ENCODE results near the gene CCKAR.

The CCKAR gene

GRCh38 chr4:26459756-26460530 lies 30.3 kb downstream of the CCKAR start:
- no peak for DNase-seq (ENCODE audit: low read depth in 3 of 3)

- no peak for DNase-seq (ENCODE audit: low read depth in 3 of 3)
Observed at GRCh38 chr4:26459054-26459755, 31.1 kb downstream of the CCKAR start.

GRCh38 chr4:26458157-26458561 lies 32.1 kb downstream of the CCKAR start:
- no peak for DNase-seq (ENCODE audit: low read depth in 3 of 3)

DNA sequence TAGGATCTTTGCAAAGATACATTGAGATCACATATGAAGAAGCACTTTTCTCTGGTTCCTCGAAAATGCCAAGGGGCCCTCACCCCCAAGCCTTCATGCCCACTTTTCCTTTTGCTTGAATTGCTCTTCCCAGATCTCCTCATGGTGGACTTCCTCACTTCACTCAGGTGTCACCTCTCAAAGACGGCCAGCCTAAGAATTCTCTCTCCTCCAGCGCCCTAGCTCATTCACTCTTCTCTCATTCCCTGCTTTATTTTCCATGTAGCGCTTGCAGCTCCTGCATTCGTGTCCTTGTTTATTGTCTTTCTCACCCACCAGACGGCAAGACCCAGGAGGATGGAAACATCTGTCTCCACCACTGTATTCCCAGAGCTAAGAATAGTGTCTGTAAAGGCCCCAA lies 32.9 kb downstream of the CCKAR start:
- DNase-seq (ENCODE audit: low read depth in 3 of 3) = no peak

DNA sequence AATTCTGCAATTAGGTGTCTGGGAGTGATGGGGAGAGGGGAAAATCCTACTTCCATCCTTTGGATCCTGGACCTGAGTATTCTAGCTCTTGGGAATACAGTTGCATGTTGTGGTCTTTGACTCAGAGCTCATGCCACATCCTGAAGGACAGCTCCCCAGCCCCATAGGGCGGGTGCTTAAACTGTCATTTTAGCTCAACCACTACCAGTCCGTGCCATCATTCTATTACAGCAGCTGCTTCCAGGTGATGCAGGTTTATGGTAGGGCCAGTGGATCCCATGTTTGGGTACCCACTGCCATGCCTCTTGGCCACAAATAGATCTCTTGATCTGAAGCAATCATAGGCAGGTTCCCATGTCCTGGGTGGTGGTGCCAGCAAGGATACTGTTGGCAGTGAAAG lies 34.7 kb downstream of the CCKAR start:
- DNase-seq (ENCODE audit: low read depth in 3 of 3) = no peak

DNA sequence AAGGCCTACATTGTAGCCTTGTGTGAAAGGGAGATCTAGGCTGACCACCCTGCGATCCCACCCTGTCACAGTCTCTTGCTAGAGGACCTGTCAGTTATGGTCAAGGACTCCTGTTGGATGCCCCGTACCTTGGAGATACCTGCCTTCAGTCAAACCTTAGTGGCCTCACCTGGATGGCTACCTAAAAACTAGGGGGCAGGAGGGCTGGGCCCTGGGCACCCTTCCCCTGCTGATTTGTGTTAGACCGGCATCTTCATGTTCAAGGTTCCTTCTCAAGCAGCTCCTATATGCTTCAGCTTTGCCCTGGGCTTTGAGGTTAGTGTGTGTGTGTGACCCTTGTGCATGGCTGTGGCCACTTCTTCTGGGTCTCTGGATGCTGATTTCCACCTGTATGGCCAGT lies 35.3 kb downstream of the CCKAR start:
- no peak for DNase-seq (ENCODE audit: low read depth in 3 of 3)

- no peak for DNase-seq (ENCODE audit: low read depth in 3 of 3)
Observed at GRCh38 chr4:26452565-26453531, 37.4 kb downstream of the CCKAR start.

DNA sequence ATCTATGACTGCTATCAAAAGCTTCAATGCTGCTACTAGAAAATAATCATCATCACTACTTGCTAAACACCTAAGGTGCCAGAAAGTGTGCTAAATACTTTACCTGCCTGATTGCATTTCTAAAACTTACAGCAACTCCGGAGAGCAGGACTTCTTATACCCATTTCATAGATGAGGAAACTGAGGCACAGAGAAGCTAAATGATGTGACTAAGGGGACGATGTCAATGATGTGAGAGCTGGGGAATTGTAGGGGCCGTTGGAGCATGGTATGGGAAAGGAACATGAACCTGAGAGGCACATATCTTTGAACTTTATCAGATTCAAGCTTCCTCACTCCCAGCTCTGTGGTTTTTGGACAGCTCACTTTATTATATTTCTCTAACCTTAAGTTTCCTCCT lies 38.7 kb downstream of the CCKAR start:
- no peak for DNase-seq (ENCODE audit: low read depth in 3 of 3)

GRCh38 chr4:26450418-26450817 lies 39.9 kb downstream of the CCKAR start:
- DNase-seq (ENCODE audit: low read depth in 3 of 3) = no peak

DNA sequence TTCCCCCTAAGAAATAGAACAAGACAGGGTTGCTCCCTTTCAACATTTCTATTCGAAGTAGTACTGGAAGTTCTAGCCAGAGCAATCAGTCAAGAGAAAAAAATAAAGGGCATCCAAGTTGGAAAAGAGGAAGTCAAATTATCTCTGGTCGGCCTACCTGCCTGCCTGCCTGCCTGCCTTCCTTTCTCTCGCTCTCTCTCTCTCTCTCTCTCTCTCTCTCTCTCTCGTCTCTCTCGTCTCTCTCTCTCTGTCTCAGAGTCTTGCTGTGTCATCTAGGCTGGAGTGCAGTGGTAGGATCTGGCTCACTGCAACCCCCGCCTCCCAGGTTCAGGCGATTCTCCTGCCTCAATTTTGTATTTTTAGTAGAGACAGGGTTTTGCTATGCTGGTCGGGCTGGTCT lies 42.9 kb downstream of the CCKAR start:
- DNase-seq (ENCODE audit: low read depth in 3 of 3) = no peak

DNA sequence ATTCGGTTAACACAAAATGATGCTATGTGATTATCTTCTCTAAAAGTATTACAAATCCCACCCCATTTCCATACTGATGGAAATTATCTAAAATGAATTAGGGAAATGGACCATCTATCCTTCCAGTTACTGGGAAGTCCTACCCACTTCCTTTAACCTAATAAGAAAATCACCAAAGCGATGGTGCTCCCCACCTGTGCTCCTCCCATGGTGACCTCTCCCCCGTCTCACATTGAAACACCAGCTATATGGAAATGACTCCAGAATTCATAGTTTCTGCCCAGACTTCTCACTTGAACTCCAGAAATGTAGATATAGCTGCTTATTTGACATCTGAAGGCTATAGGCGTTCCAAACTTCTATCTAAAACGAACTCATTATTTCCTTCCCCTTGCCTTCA lies 48.5 kb downstream of the CCKAR start:
- DNase-seq (ENCODE audit: low read depth in 3 of 3) = no peak

DNA sequence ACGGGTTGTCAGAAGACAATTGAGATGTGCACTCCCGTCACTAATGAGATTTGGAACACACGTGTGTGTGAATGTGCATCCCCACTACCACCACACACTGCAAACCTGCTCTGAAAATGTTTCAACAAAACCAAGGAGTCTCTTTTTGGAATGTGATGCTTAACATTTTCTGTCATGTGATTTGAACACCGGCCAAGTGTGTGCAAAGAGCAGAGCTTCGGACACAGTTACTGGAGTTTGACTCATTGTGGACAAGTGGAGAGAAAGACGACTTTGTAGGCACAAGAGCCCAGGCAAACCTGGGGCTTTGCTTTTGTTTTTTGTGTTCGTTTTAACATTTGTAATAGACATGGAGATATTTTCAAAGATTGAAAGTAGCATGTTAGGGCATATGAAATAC lies 49.2 kb downstream of the CCKAR start:
- DNase-seq (ENCODE audit: low read depth in 3 of 3) = no peak

DNA sequence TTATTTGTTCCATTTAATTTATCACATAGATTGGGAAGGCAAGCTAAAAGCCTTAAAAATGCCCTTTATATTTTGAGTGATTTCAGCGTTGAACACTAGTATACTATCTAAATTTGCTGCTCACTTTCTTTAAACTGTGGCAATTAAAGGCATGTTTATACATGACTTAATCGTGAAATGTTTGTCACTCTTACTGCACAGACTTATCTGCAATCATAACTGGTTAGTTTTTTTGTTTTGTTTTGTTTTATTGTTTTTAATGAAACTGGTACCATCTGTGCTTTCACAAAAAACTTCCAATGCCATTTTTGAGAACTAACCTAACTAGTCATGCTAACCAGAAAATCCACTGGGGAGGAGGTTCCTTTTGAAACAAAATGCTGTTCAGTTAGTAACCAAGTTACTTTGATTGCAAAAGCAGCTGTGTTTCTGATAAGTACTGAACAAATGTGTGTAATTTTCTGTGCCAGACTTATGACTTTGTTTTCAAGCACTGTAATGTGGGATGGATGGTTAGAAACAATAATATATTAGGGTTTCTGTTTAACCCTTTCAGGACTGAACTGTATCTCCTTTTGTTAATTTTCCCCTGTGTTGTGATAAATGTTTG lies 56.1 kb downstream of the CCKAR start:
- no peak for DNase-seq (ENCODE audit: low read depth in 3 of 3)

DNA sequence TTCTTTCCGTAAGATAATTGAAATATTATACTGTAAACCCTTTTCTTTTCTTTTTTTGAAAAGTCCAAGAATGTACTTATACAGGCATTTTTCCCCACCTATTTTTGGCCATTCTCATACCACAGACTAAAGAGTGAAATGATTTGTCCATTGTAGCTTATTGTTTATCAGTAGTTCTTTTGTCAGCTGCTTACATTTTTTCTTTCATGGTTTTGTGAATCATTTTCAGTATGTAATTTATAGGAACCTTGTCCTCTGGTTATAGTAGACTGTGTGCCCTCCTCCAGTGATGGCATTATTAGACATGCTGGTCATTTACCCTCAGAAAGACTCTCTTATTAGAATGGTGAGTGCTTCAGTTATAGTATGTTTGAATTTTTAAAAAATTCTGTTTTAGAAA lies 56.7 kb downstream of the CCKAR start:
- DNase-seq (ENCODE audit: low read depth in 3 of 3) = no peak

DNA sequence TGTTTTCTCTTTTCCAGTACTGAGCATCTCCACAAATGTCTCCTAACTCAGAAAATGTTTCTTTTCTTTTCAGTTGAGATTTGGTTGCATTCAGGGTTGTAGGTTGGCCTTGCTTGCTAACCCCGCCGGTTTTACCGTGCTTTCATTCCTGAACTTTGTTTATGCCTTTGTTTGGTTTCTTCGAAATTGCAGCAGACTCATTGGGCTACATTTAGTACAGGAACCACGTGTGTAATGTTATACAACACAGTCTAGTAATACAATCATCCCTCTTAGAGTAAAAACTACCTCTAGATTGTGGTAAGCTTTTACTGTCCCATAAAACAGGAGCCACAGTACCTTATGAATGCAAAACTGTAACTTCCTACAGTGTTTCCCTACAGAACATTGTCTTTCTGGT lies 57.9 kb downstream of the CCKAR start:
- no peak for DNase-seq (ENCODE audit: low read depth in 3 of 3)

- no peak for DNase-seq (ENCODE audit: low read depth in 3 of 3)
Observed at GRCh38 chr4:26431461-26432180, 58.7 kb downstream of the CCKAR start.

All from stimulated activated CD4-positive, alpha-beta T cell treated with anti-CD3 and anti-CD28 coated beads, TNF-alpha, amount 100 ng/mL, for 4 hours (primary cell).